H9 (cell line): ENCODE data around the gene DOK5. TPM values are rescaled to one million over a fixed set of nuclear protein-coding genes. Genes with fewer than 3 reads are reported as not detected.

ENCODE experiments used
- DNase-seq: peaks from one replicate; pipeline ENCODE4 v3.0.0-alpha.2; 2017
- H2AFZ ChIP-seq: one replicate; pipeline ENCODE4 v1.6.1; 2013; ENCODE audit warnings: mild to moderate bottlenecking, low read length, control low read depth, moderate library complexity
- H2AK5ac ChIP-seq: 2 replicates; pipeline ENCODE4 v1.6.1; 2013; ENCODE audit warnings: low read length, control low read depth, mixed read lengths; ENCODE audit not compliant: insufficient read length
- H2BK120ac ChIP-seq: one replicate; pipeline ENCODE4 v1.6.1; 2013; ENCODE audit warnings: low read depth, mild to moderate bottlenecking, low read length, control low read depth, inconsistent platforms; ENCODE audit not compliant: poor library complexity, severe bottlenecking
- H2BK12ac ChIP-seq: 2 replicates; pipeline ENCODE4 v1.6.1; 2013; ENCODE audit warnings: low read length, control low read depth, mixed read lengths, low read depth; ENCODE audit not compliant: insufficient read length
- H2BK15ac ChIP-seq: 2 replicates; pipeline ENCODE4 v1.6.1; 2013; ENCODE audit warnings: low read depth, low read length, control low read depth
- H2BK20ac ChIP-seq: one replicate; pipeline ENCODE4 v1.6.1; 2013; ENCODE audit warnings: low read depth, mild to moderate bottlenecking, low read length, control low read depth, inconsistent platforms; ENCODE audit not compliant: poor library complexity, severe bottlenecking
- H2BK5ac ChIP-seq: 2 replicates; pipeline ENCODE4 v1.6.1; 2013; ENCODE audit warnings: low read length, control low read depth, mixed read lengths; ENCODE audit not compliant: insufficient read length
- H3K14ac ChIP-seq: 2 replicates; pipeline ENCODE4 v1.6.1; 2013; ENCODE audit warnings: low read length, control low read depth; ENCODE audit not compliant: insufficient read depth
- H3K18ac ChIP-seq: 2 replicates; pipeline ENCODE4 v1.6.1; 2013; ENCODE audit warnings: low read depth, mild to moderate bottlenecking, mixed read lengths, low read length, control low read depth; ENCODE audit not compliant: insufficient read length
- H3K23ac ChIP-seq: 2 replicates; pipeline ENCODE4 v1.6.1; 2013; ENCODE audit warnings: low read length, control low read depth, mixed read lengths, low read depth; ENCODE audit not compliant: insufficient read length
- H3K23me2 ChIP-seq: 2 replicates; pipeline ENCODE4 v1.6.1; 2013; ENCODE audit warnings: low read depth, mild to moderate bottlenecking, mixed read lengths, low read length, control low read depth; ENCODE audit not compliant: insufficient read length, poor library complexity, severe bottlenecking
- H3K27ac ChIP-seq: 2 replicates; pipeline ENCODE4 v1.5.1; 2013; ENCODE audit warnings: low read length, control low read depth, mixed read lengths, low read depth; ENCODE audit not compliant: insufficient read length
- H3K27me3 ChIP-seq: 2 replicates; pipeline ENCODE4 v1.6.1; 2013; ENCODE audit warnings: low read length, control low read depth, inconsistent platforms; ENCODE audit not compliant: insufficient read depth
- H3K4ac ChIP-seq: 2 replicates; pipeline ENCODE4 v1.6.1; 2013; ENCODE audit warnings: low read depth, mild to moderate bottlenecking, control low read depth, inconsistent platforms, low read length, moderate library complexity
- H3K4me1 ChIP-seq: 2 replicates; pipeline ENCODE4 v1.6.1; 2013; ENCODE audit warnings: low read length, control low read depth, inconsistent platforms; ENCODE audit not compliant: insufficient read depth
- H3K4me2 ChIP-seq: 2 replicates; pipeline ENCODE4 v1.6.1; 2013; ENCODE audit warnings: low read length, control low read depth, mixed read lengths; ENCODE audit not compliant: insufficient read length, insufficient read depth
- H3K56ac ChIP-seq: 2 replicates; pipeline ENCODE4 v1.6.1; 2013; ENCODE audit warnings: low read depth, mild to moderate bottlenecking, mixed read lengths, low read length, control low read depth; ENCODE audit not compliant: insufficient read length
- H3K79me1 ChIP-seq: 2 replicates; pipeline ENCODE4 v1.6.1; 2013; ENCODE audit warnings: low read depth, mild to moderate bottlenecking, moderate library complexity, low read length, control low read depth, inconsistent platforms; ENCODE audit not compliant: insufficient read depth, poor library complexity, severe bottlenecking
- H3K79me2 ChIP-seq: 2 replicates; pipeline ENCODE4 v1.6.1; 2013; ENCODE audit warnings: low read length, control low read depth, inconsistent platforms; ENCODE audit not compliant: insufficient read depth
- H3K9ac ChIP-seq: 2 replicates; pipeline ENCODE4 v1.6.1; 2013; ENCODE audit warnings: low read length, control low read depth, mixed read lengths; ENCODE audit not compliant: insufficient read length; ENCODE audit errors: extremely low read depth
- H3K9me3 ChIP-seq: one replicate; pipeline ENCODE4 v1.6.1; 2013; ENCODE audit warnings: low read depth, low read length, inconsistent platforms; ENCODE audit not compliant: control insufficient read depth
- H3T11ph ChIP-seq: one replicate; pipeline ENCODE4 v1.6.1; 2013; ENCODE audit warnings: mild to moderate bottlenecking, low read length, control low read depth, inconsistent platforms
- H4K20me1 ChIP-seq: one replicate; pipeline ENCODE4 v1.6.1; 2013; ENCODE audit not compliant: control insufficient read depth, insufficient read length, insufficient read depth
- H4K5ac ChIP-seq: 2 replicates; pipeline ENCODE4 v1.6.1; 2013; ENCODE audit warnings: low read depth, mild to moderate bottlenecking, mixed read lengths, low read length, control low read depth; ENCODE audit not compliant: insufficient read length
- H4K8ac ChIP-seq: replicated peaks from 2 replicates; pipeline ENCODE4 v1.6.1; 2013; ENCODE audit warnings: low read length, control low read depth, mixed read lengths, low read depth; ENCODE audit not compliant: insufficient read length
- H4K91ac ChIP-seq: 2 replicates; pipeline ENCODE4 v1.6.1; 2013; ENCODE audit warnings: low read depth, mild to moderate bottlenecking, moderate library complexity, mixed read lengths, low read length, control low read depth; ENCODE audit not compliant: insufficient read length
- H3K27ac Mint-ChIP-seq, 3 experiments: 2 replicates in 2 of 3; 3 replicates in 1 of 3; pipeline ENCODE4 v1.8.0; 2020 to 2021; ENCODE audit warnings: mixed read lengths in 3 of 3, mild to moderate bottlenecking in 1 of 3, moderate library complexity in 1 of 3
- H3K27me3 Mint-ChIP-seq: 2 replicates; pipeline ENCODE4 v1.8.0; 2021; ENCODE audit warnings: low read depth, mild to moderate bottlenecking, moderate library complexity, mixed read lengths
- H3K36me3 Mint-ChIP-seq, 3 experiments: 2 replicates in 2 of 3; 3 replicates in 1 of 3; pipeline ENCODE4 v1.8.0; 2020 to 2021; ENCODE audit warnings: low read depth in 3 of 3, mixed read lengths in 3 of 3; ENCODE audit not compliant: insufficient read depth in 1 of 3
- H3K4me1 Mint-ChIP-seq, 2 experiments: 2 replicates each; pipeline ENCODE4 v1.8.0; 2020; ENCODE audit warnings: mixed read lengths in 2 of 2
- H3K4me3 Mint-ChIP-seq, 2 experiments: 2 replicates in 1 of 2; 3 replicates in 1 of 2; pipeline ENCODE4 v1.8.0; 2020 to 2021; ENCODE audit warnings: mild to moderate bottlenecking in 2 of 2, mixed read lengths in 2 of 2, moderate library complexity in 1 of 2
- H3K9me3 Mint-ChIP-seq, 2 experiments: 2 replicates in 1 of 2; 3 replicates in 1 of 2; pipeline ENCODE4 v1.8.0; 2020; ENCODE audit warnings: mild to moderate bottlenecking in 2 of 2, mixed read lengths in 2 of 2, moderate library complexity in 1 of 2
- WGBS: extraction: QIAGEN DNeasy Blood & Tissue Kit; methylation state at CpG from one replicate; pipeline ENCODE4 v1.1.7; 2013; ENCODE audit warnings: missing lambda C conversion rate, low lambda C conversion rate, mixed read lengths; ENCODE audit not compliant: insufficient read length; ENCODE audit errors: extremely low coverage; 5-methylcytosine and 5-hydroxymethylcytosine counted together
- total RNA-seq: library from RNA; stranded (reverse); gene quantifications from 2 replicates; pipeline ENCODE4 v1.2.1, GENCODE V29; 2021
- TF ChIP-seq, protein P1 (sequence below): fragments of 200-600 bp; sonication (generic); conservative IDR thresholded peaks from 3 replicates; pipeline ENCODE4 v1.8.0; 2021; ENCODE audit warnings: antibody characterized with exemption, mild to moderate bottlenecking

DOK5 gene
- total RNA-seq, 1 experiment from 2014 or later, result 4.5 TPM

- TF ChIP-seq, protein P1, sequence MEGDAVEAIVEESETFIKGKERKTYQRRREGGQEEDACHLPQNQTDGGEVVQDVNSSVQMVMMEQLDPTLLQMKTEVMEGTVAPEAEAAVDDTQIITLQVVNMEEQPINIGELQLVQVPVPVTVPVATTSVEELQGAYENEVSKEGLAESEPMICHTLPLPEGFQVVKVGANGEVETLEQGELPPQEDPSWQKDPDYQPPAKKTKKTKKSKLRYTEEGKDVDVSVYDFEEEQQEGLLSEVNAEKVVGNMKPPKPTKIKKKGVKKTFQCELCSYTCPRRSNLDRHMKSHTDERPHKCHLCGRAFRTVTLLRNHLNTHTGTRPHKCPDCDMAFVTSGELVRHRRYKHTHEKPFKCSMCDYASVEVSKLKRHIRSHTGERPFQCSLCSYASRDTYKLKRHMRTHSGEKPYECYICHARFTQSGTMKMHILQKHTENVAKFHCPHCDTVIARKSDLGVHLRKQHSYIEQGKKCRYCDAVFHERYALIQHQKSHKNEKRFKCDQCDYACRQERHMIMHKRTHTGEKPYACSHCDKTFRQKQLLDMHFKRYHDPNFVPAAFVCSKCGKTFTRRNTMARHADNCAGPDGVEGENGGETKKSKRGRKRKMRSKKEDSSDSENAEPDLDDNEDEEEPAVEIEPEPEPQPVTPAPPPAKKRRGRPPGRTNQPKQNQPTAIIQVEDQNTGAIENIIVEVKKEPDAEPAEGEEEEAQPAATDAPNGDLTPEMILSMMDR, result no peak
- no peak overlapping the region for H4K91ac ChIP-seq
- no peaks in the 10 kb centered on the region for H3K27me3 ChIP-seq
- H2AFZ ChIP-seq, result no peak overlapping the region
- no peaks in the 10 kb centered on the region for H4K20me1 ChIP-seq
- H3K4me2 ChIP-seq, result no peak overlapping the region
- no peak overlapping the region for H3K9ac ChIP-seq
- Mint-ChIP-seq H3K27me3 (no peaks in the 10 kb centered on the region), H3K27ac (no peak overlapping the region), H3K36me3 (peaks cover 1 to 3% (median 2%) of the 10 kb centered on the region in 3 experiments; a peak in 5 of 7 replicates), H3K4me3 (no peak overlapping the region), H3K9me3 (peaks cover 1 to 4% of the 10 kb centered on the region in 2 experiments; a peak in 4 of 5 replicates), H3K4me1 (peaks cover 10 to 15% of the 10 kb centered on the region in 2 experiments)
- no peak overlapping the region for H4K8ac ChIP-seq
- H2BK15ac ChIP-seq, result no peak overlapping the region
- H2AK5ac ChIP-seq, result no peak overlapping the region
- H3K23me2 ChIP-seq, result no peaks in the 10 kb centered on the region
- no peak overlapping the region for H2BK120ac ChIP-seq
- no peak overlapping the region for H3K18ac ChIP-seq
- H3K4me1 ChIP-seq, result no peaks in the 10 kb centered on the region
- no peak overlapping the region for H3K27ac ChIP-seq
- no peak overlapping the region for H2BK5ac ChIP-seq
- H3K79me2 ChIP-seq, result no peaks in the 10 kb centered on the region
- no peak overlapping the region for H2BK20ac ChIP-seq
- H2BK12ac ChIP-seq, result no peak overlapping the region
- no peak overlapping the region for H3K23ac ChIP-seq
- H3K4ac ChIP-seq, result no peak overlapping the region
- WGBS, result no CpG with 5 or more reads among the region's 1 CpG
- H3K14ac ChIP-seq, result no peak overlapping the region
- no peaks in the 10 kb centered on the region for H3K79me1 ChIP-seq
- H3K56ac ChIP-seq, result no peak overlapping the region
- no peak overlapping the region for H3T11ph ChIP-seq
- H3K9me3 ChIP-seq, result no peaks in the 10 kb centered on the region
- H4K5ac ChIP-seq, result no peak overlapping the region
- DNase-seq, result no peak
Measured at GRCh38 chr20:54458219-54458618, 17.2 kb upstream of the DOK5 start.
